Karpas-422 (cell line): ENCODE data around the gene CDH2. TPM values are rescaled to one million over a fixed set of nuclear protein-coding genes. Genes with fewer than 3 reads are reported as not detected.

Experiments
- DNase-seq: peaks from one replicate; pipeline ENCODE4 v3.0.0-alpha.2; 2015
- H2AFZ ChIP-seq: fragments of 200-600 bp; sonication (generic); 2 replicates; pipeline ENCODE4 v1.6.1; 2014; ENCODE audit warnings: antibody characterized with exemption, low read length, mixed read lengths
- H3K27ac ChIP-seq: fragments of 200-600 bp; sonication (generic); 2 replicates; pipeline ENCODE4 v1.5.1; 2014; ENCODE audit warnings: mild to moderate bottlenecking, low read length, moderate library complexity
- H3K27me3 ChIP-seq: fragments of 200-600 bp; sonication (generic); 2 replicates; pipeline ENCODE4 v1.6.1; 2014; ENCODE audit warnings: low read length, mixed read lengths
- H3K36me3 ChIP-seq: fragments of 200-600 bp; sonication (generic); 2 replicates; pipeline ENCODE4 v1.6.1; 2014; ENCODE audit warnings: low read length, mixed read lengths; ENCODE audit not compliant: insufficient read depth
- H3K4me1 ChIP-seq: fragments of 200-600 bp; sonication (generic); 2 replicates; pipeline ENCODE4 v1.6.1; 2014; ENCODE audit warnings: mild to moderate bottlenecking, low read length, mixed read lengths
- H3K4me2 ChIP-seq: fragments of 200-600 bp; sonication (generic); 2 replicates; pipeline ENCODE4 v1.6.1; 2014; ENCODE audit warnings: low read length, low read depth, mild to moderate bottlenecking; ENCODE audit not compliant: poor library complexity, severe bottlenecking
- H3K4me3 ChIP-seq: fragments of 200-600 bp; sonication (generic); 2 replicates; pipeline ENCODE4 v1.5.1; 2014; ENCODE audit warnings: mild to moderate bottlenecking, antibody characterized with exemption, low read length, mixed read lengths
- H3K79me2 ChIP-seq: fragments of 200-600 bp; sonication (generic); 2 replicates; pipeline ENCODE4 v1.6.1; 2014; ENCODE audit warnings: mild to moderate bottlenecking, low read length, mixed read lengths
- H3K9ac ChIP-seq: fragments of 200-600 bp; sonication (generic); 2 replicates; pipeline ENCODE4 v1.6.0; 2014; ENCODE audit warnings: low read length
- H3K9me2 ChIP-seq: fragments of 200-600 bp; sonication (generic), shearing (Covaris generic); replicated peaks from 2 replicates; pipeline ENCODE4 v1.6.0; 2014; ENCODE audit warnings: mild to moderate bottlenecking, low read length, moderate library complexity; ENCODE audit not compliant: insufficient read depth
- H3K9me3 ChIP-seq: fragments of 300-700, 200-600 bp; sonication (generic); 2 replicates; pipeline ENCODE4 v1.6.1; 2014; ENCODE audit warnings: low read length, mixed read lengths
- H4K20me1 ChIP-seq: fragments of 200-600 bp; sonication (generic); 2 replicates; pipeline ENCODE4 v1.6.1; 2014; ENCODE audit warnings: mild to moderate bottlenecking, antibody characterized with exemption, low read length, low read depth; ENCODE audit not compliant: insufficient read depth
- total RNA-seq: library from RNA; depleted of rRNA; stranded (reverse); fragments of >200 nt; shearing (Covaris generic); gene quantifications from 2 replicates; pipeline ENCODE4 v1.2.3, GENCODE V29; 2014; ENCODE audit warnings: low replicate concordance

Gene CDH2
- total RNA-seq, 1 experiment from 2014 or later = not detected

DNA sequence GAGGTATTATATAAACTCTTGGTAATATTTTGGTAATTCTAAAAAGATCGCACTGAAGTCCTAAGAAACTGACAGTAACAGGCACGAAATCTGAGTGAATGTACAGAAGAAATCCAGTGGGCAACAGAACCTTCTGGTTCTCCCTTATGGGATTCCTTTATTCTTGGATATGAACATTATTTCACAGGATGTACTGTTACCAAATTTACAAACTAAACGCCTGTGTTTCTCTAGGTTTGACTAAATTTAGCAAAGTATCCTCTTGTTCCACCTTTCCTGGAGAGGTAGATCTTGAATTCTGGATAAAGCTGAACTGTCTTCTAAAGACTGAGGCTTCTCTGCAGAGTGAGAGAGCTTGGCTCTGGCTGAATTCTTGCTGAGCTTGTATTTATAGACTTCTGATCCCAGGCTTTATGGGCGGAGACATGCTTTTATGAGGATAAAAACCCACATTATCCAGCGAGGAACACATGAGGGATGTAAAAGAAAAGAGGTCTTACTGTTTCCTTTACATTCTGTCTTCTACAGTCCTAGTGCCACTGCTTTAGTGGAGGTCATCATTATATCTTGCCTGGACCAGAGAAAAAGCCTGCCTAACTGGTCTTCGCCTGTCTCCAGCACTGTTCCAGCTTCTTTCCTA is 220.8 kb downstream of the CDH2 start:
- Histone ChIP-seq H3K4me1 (no peaks in the 10 kb centered on the region), H3K9me3 (no peaks in the 10 kb centered on the region), H3K27me3 (no peaks in the 10 kb centered on the region), H3K36me3 (no peaks in the 10 kb centered on the region), H3K4me2 (no peak overlapping the region), H3K9ac (no peak overlapping the region), H3K27ac (no peak overlapping the region), H3K4me3 (no peak overlapping the region), H4K20me1 (no peaks in the 10 kb centered on the region), H3K79me2 (no peaks in the 10 kb centered on the region), H2AFZ (no peak overlapping the region), H3K9me2 (no peaks in the 10 kb centered on the region)
- DNase-seq = no peak

DNA sequence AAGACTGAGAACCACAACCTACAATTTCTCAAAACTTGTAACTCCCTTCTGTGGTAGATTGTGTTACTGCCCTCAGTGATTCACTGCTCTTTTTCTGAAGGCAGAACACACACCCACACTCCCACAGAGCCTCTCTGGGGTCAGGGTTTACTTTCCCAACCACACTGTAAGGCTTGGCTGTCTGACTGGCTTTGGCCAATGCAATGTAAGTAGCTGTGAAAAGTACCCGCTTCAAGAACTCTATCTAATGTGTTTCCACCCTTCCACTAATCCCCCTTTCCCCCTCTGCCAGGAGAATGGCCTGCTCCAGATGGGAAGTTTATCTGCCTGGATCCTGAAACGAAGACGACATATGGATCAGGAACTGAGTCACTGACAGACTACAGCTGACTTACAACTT is 222.7 kb downstream of the CDH2 start:
- H3K4me1 ChIP-seq = no peaks in the 10 kb centered on the region
- H3K4me3 ChIP-seq = no peak overlapping the region
- H3K4me2 ChIP-seq = no peak overlapping the region

DNA sequence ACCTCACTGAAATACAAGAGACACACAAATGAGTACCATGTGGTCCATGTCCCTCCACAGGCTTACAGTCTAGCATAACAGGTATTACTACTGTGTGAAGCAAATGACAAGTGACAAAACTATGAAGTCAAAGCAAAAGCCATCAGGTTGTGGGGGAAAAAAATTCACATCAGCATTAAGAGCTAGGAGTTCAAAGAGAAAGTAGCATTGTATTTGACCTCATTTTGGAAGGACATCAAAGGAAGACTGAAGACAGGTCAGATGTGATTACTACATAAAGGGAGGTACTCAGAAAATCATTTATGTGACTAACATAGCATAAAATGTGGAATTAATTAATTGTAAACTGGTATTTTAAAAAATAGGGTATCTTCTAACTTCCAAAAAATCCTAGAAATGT is 224.2 kb downstream of the CDH2 start:
- Histone ChIP-seq H3K4me1 (no peaks in the 10 kb centered on the region), H3K79me2 (no peaks in the 10 kb centered on the region), H3K9me2 (no peaks in the 10 kb centered on the region), H3K9me3 (no peaks in the 10 kb centered on the region), H3K27me3 (no peaks in the 10 kb centered on the region), H4K20me1 (no peaks in the 10 kb centered on the region), H2AFZ (no peak overlapping the region), H3K9ac (no peak overlapping the region), H3K36me3 (no peaks in the 10 kb centered on the region), H3K4me2 (no peak overlapping the region), H3K27ac (no peak overlapping the region), H3K4me3 (no peak overlapping the region)
- DNase-seq = no peak

More for the DNA sequence above, 222.7 kb downstream of the CDH2 start:
- H3K27ac ChIP-seq = no peak overlapping the region
- no peaks in the 10 kb centered on the region for H4K20me1 ChIP-seq
- no peaks in the 10 kb centered on the region for H3K9me2 ChIP-seq
- H3K36me3 ChIP-seq = no peaks in the 10 kb centered on the region
- no peaks in the 10 kb centered on the region for H3K9me3 ChIP-seq
- no peak overlapping the region for H2AFZ ChIP-seq
- no peak for DNase-seq
- no peak overlapping the region for H3K9ac ChIP-seq
- no peaks in the 10 kb centered on the region for H3K79me2 ChIP-seq
- no peaks in the 10 kb centered on the region for H3K27me3 ChIP-seq

DNA sequence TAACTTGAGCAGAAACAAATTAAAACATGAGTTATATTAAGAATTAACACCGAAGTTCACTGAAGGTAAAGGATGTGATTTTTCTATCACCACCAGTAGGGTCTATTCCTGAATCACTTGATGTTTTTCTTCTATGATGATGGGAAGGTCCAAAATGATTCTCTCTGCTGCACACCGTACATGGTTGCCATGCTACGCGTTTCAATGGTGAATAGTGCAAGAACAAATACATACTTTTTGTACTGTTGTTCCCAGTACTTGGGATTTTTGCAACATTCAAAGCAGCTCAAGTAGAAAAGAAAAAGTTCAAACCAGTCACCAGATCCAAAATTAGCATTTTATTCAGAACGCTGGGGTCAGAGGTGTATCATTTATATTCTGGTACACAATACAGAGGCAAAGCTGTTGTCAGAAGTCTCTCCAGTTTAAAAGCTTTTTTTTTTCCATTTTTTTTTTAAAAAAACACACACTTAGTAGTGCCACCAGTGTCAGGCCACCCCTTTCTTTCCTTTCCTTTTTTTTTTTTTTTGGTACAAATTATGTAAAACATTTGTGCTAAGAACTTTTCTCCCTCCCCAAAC is 226.2 kb downstream of the CDH2 start:
- peaks cover 2% of the 10 kb centered on the region; the same call in 1 of the 2 replicates for H3K9me3 ChIP-seq
- no peaks in the 10 kb centered on the region for H3K4me1 ChIP-seq
- no peaks in the 10 kb centered on the region for H3K79me2 ChIP-seq
- no peaks in the 10 kb centered on the region for H4K20me1 ChIP-seq
- no peaks in the 10 kb centered on the region for H3K36me3 ChIP-seq
- H3K9ac ChIP-seq = no peak overlapping the region
- no peaks in the 10 kb centered on the region for H3K27me3 ChIP-seq
- no peak overlapping the region for H3K4me3 ChIP-seq
- H3K4me2 ChIP-seq = no peak overlapping the region
- DNase-seq = no peak
- H2AFZ ChIP-seq = no peak overlapping the region
- H3K27ac ChIP-seq = no peak overlapping the region
- no peaks in the 10 kb centered on the region for H3K9me2 ChIP-seq

DNA sequence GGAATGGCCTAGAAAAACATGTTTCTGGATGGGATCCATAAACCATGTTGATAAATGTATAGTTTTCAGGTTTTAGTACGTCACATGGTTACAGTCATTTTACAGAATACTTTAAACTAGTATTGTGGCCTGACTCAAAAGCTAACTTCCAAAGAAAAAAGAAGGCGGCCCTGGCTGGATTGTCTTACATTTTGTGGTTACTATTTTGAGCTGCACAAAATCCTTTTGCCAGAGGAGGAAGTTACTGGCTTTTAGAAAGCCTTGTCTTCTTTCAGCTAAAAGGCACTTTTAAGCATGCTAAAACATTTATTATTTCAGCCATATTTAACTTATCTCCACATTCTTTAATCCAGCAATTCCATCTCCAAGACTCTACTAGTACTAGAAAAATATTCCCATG is 227.9 kb downstream of the CDH2 start:
- peaks cover 3% of the 10 kb centered on the region; the same call in 1 of the 2 replicates for H3K9me3 ChIP-seq
- no peak overlapping the region for H3K4me3 ChIP-seq
- no peaks in the 10 kb centered on the region for H3K36me3 ChIP-seq
- H3K4me2 ChIP-seq = no peak overlapping the region
- H2AFZ ChIP-seq = no peak overlapping the region
- DNase-seq = no peak
- H3K4me1 ChIP-seq = no peaks in the 10 kb centered on the region
- H4K20me1 ChIP-seq = no peaks in the 10 kb centered on the region
- H3K27ac ChIP-seq = no peak overlapping the region
- no peak overlapping the region for H3K9ac ChIP-seq
- no peaks in the 10 kb centered on the region for H3K27me3 ChIP-seq
- H3K79me2 ChIP-seq = no peaks in the 10 kb centered on the region
- H3K9me2 ChIP-seq = no peaks in the 10 kb centered on the region

DNA sequence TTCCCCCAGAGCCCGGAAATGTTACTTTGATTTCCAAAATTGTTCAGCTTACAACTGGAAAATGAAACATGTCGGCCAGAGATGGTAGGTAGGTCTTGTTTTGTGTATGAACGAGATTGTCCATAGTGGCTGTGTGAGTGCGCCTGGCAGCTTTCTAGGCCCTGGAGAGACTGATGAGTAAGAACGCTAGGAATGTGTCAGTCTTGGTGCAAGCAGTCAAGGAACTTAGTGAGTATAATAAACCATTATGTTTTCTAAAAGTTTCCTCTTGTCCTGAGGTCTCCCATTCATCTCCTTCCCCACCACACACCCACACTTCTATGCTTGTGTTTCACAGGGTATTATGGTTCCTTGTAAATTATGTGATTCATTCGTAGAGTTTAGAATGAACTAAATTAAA is 234.2 kb downstream of the CDH2 start:
- Histone ChIP-seq H3K36me3 (no peaks in the 10 kb centered on the region), H2AFZ (no peak overlapping the region), H3K4me3 (no peak overlapping the region), H3K27me3 (no peaks in the 10 kb centered on the region), H3K9ac (no peak overlapping the region), H3K9me2 (no peaks in the 10 kb centered on the region), H3K79me2 (no peaks in the 10 kb centered on the region), H3K27ac (no peak overlapping the region), H3K4me2 (no peak overlapping the region), H4K20me1 (no peaks in the 10 kb centered on the region), H3K9me3 (peaks cover 6% of the 10 kb centered on the region; the same call in 1 of the 2 replicates), H3K4me1 (no peaks in the 10 kb centered on the region)
- no peak for DNase-seq

DNA sequence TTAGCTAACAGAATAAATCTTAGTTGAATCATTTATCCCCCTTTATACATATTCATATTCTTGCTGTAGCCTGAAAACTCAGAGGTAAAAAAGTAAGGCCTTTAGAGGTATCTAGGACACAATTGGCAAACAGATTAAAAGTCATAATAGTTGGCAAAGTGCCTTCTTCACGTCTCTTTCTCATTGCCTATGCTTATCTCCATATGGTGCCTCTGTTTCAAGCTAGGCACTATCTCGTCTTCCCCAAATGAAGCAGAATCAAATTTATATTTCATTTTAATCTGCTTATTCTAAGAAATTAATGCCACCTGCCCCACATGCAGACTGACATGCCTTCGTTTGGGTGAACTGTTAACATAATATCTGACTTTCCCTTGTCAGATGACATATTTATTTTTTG is 245.4 kb downstream of the CDH2 start:
- Histone ChIP-seq H3K4me1 (no peaks in the 10 kb centered on the region), H3K27me3 (no peaks in the 10 kb centered on the region), H3K9ac (no peak overlapping the region), H3K9me3 (peaks cover 16% of the 10 kb centered on the region; the same call in 1 of the 2 replicates), H3K4me3 (no peak overlapping the region), H3K9me2 (no peaks in the 10 kb centered on the region), H3K79me2 (no peaks in the 10 kb centered on the region), H3K4me2 (no peak overlapping the region), H3K27ac (no peak overlapping the region), H4K20me1 (no peaks in the 10 kb centered on the region), H3K36me3 (no peaks in the 10 kb centered on the region), H2AFZ (no peak overlapping the region)
- DNase-seq = no peak

DNA sequence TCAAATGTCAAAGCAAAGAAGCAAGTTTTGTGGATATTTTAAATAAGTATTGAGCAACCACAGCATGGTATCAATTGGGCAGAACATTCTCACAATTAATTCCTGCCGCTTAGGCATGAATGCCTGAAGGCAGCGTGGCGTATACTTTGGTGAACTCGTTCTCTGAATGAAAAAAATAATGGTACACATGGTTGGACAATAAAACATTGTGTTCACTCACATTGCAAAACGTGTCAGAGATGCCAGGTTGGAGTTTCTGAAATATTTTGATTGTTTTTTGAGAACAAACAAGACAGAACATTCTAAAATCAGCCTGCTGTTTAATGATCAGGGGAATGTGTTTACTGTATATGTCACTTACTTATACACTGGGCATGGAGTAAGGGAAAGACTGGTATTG is 254.2 kb downstream of the CDH2 start:
- Histone ChIP-seq H3K4me2 (no peak overlapping the region), H3K9ac (no peak overlapping the region), H2AFZ (no peak overlapping the region)

More for the DNA sequence above, 254.2 kb downstream of the CDH2 start:
- Histone ChIP-seq H3K4me3 (no peak overlapping the region), H3K36me3 (no peaks in the 10 kb centered on the region), H3K9me2 (no peaks in the 10 kb centered on the region), H3K9me3 (no peaks in the 10 kb centered on the region), H3K27ac (no peak overlapping the region), H3K79me2 (no peaks in the 10 kb centered on the region), H4K20me1 (no peaks in the 10 kb centered on the region), H3K4me1 (no peaks in the 10 kb centered on the region), H3K27me3 (no peaks in the 10 kb centered on the region)
- DNase-seq = no peak
